IPS-11a (cell line): ENCODE results near the gene COPS3.

ENCODE experiments used
- H3K4me3 ChIP-seq: one replicate; pipeline ENCODE4 v1.5.1; 2013; ENCODE audit warnings: low read depth, low read length, control low read depth

The COPS3 gene

GRCh38 chr17:17280613-17281549 lies at the start of gene COPS3:
TSS of gene COPS3 (minus strand) at chr17:17281246. CDS start at chr17:17281186, 60 bp downstream.
- peak within 1 kb of the TSS; percentile 90 for H3K4me3 ChIP-seq

GRCh38 chr17:17328251-17328650 lies 47.2 kb upstream of the COPS3 start:
- no peak overlapping the region for H3K4me3 ChIP-seq

GRCh38 chr17:17326275-17326875 lies 45.3 kb upstream of the COPS3 start:
- H3K4me3 ChIP-seq: no peak overlapping the region

GRCh38 chr17:17325816-17326215 lies 44.8 kb upstream of the COPS3 start:
- H3K4me3 ChIP-seq: no peak overlapping the region

GRCh38 chr17:17325228-17325627 lies 44.2 kb upstream of the COPS3 start:
- H3K4me3 ChIP-seq: no peak overlapping the region

- H3K4me3 ChIP-seq: no peak overlapping the region
Observed at GRCh38 chr17:17324616-17325015, 43.6 kb upstream of the COPS3 start.

- no peak overlapping the region for H3K4me3 ChIP-seq
Observed at GRCh38 chr17:17322516-17323510, 41.8 kb upstream of the COPS3 start.

- no peak overlapping the region for H3K4me3 ChIP-seq
Observed at GRCh38 chr17:17321356-17322025, 40.4 kb upstream of the COPS3 start.

GRCh38 chr17:17320911-17321220 lies 39.8 kb upstream of the COPS3 start:
- no peak overlapping the region for H3K4me3 ChIP-seq

- H3K4me3 ChIP-seq: no peak overlapping the region
Observed at GRCh38 chr17:17320188-17320910, 39.3 kb upstream of the COPS3 start.

GRCh38 chr17:17315142-17315821 lies 34.2 kb upstream of the COPS3 start:
- H3K4me3 ChIP-seq: no peak overlapping the region

GRCh38 chr17:17314501-17315071 lies 33.5 kb upstream of the COPS3 start:
- H3K4me3 ChIP-seq: no peak overlapping the region

- H3K4me3 ChIP-seq: no peak overlapping the region
Observed at GRCh38 chr17:17313350-17313991, 32.4 kb upstream of the COPS3 start.

GRCh38 chr17:17309356-17309755 lies 28.3 kb upstream of the COPS3 start:
- no peak overlapping the region for H3K4me3 ChIP-seq

- no peak overlapping the region for H3K4me3 ChIP-seq
Observed at GRCh38 chr17:17305281-17305801, 24.3 kb upstream of the COPS3 start.

- H3K4me3 ChIP-seq: no peak overlapping the region
Observed at GRCh38 chr17:17304521-17304985, 23.5 kb upstream of the COPS3 start.

- H3K4me3 ChIP-seq: peak overlapping the region; percentile 58
Observed at GRCh38 chr17:17303847-17304490, 22.9 kb upstream of the COPS3 start.
